Spleen (tissue), 7 donors: Measurements from ENCODE around the gene ACSM6.

Experiments
- POLR2A ChIP-seq, 3 donors: fragments of 450-650 bp; IDR thresholded peaks; one replicate each; pipeline ENCODE4 v1.5.1; 2017; ENCODE audit warnings: antibody characterized with exemption in 3 of 3, mild to moderate bottlenecking in 1 of 3
- POLR2AphosphoS5 ChIP-seq, 3 donors: sonication (generic); formaldehyde crosslinking; IDR thresholded peaks; one replicate each; pipeline ENCODE4 v1.5.1; 2017; ENCODE audit warnings: antibody characterized with exemption in 3 of 3
- TF ChIP-seq, protein P1 (sequence below), 11 experiments: fragments of 200-600 bp in 7 of 11; fragments of 450-650 bp in 4 of 11; sonication (generic) in 4 of 11; IDR thresholded peaks in 8 of 11; conservative IDR thresholded peaks in 3 of 11; 1 replicate in 7 of 11; 2 replicates in 4 of 11; pipeline versions ENCODE4 v1.4.0 to v1.8.0; 2016 to 2021; ENCODE audit warnings: antibody characterized with exemption in 11 of 11, inconsistent platforms in 4 of 11, mild to moderate bottlenecking in 1 of 11
- donor health status: DM: no; HTN: no; CAD: no; lungs with moderate emphysema.
- donor health status: DM: no; HTN: no; CAD: no.
- donor health status: DM: no; HTN: no; CAD: no.

DNA sequence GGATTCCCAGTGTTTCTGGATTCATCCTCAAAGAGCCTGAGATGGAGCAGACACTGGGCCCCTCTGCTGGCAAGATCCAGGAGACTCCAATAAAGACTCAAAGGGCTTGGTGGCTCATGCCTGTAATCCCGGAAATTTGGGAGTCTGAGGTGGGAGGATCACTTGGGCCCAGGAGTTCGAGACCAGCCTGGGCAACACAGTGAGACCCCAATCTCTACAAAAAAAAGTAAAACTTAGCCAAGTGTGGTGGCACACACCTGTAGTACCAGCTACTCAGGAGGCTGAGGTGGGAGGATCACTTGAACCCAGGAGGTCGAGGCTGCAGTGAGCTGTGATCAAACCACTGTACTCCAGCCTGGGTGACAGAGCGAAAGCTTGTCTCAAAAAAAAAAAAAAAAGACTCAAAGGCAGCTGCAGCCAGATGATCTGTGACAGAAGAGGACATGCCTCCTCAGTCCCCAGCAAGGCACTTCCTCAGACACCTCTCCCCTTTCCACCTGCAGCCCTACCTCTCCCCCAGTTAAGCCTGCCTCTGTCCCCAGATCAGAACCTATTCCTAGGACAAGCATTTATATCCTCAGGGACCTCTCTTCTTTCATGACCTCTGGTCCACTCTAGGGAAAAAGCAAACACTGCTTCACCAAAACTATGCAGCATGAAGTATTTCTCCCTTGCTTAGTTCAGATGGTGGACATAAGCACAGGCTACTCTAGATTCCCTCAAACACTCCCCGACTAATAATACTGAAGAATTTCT lies 68.9 kb downstream of the ACSM6 start:
- TF ChIP-seq, protein P1, sequence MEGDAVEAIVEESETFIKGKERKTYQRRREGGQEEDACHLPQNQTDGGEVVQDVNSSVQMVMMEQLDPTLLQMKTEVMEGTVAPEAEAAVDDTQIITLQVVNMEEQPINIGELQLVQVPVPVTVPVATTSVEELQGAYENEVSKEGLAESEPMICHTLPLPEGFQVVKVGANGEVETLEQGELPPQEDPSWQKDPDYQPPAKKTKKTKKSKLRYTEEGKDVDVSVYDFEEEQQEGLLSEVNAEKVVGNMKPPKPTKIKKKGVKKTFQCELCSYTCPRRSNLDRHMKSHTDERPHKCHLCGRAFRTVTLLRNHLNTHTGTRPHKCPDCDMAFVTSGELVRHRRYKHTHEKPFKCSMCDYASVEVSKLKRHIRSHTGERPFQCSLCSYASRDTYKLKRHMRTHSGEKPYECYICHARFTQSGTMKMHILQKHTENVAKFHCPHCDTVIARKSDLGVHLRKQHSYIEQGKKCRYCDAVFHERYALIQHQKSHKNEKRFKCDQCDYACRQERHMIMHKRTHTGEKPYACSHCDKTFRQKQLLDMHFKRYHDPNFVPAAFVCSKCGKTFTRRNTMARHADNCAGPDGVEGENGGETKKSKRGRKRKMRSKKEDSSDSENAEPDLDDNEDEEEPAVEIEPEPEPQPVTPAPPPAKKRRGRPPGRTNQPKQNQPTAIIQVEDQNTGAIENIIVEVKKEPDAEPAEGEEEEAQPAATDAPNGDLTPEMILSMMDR (IDR thresholded peaks at IDR 0.05 in 8 of 11, conservative IDR thresholded peaks at IDR 0.05 in 3 of 11): no peak
- TF ChIP-seq POLR2A (IDR thresholded peaks at IDR 0.05): no peak
- TF ChIP-seq POLR2AphosphoS5 (IDR thresholded peaks at IDR 0.05): no peak
